ENCODE measurements around the gene ITK. TPM values are rescaled to one million over a fixed set of nuclear protein-coding genes. Genes with fewer than 3 reads are reported as not detected.

The ITK gene
- total and polyA plus RNA-seq, 5 donors: 0.34 to 1.6 (median 0.77) TPM

GRCh38 chr5:157214415-157214814 is 33.8 kb downstream of the ITK start:
- no peak overlapping the region for H3K27ac ChIP-seq (ENCODE audit: low read length)
- intact Hi-C loops (cut with DNase I): no loop called here

DNA sequence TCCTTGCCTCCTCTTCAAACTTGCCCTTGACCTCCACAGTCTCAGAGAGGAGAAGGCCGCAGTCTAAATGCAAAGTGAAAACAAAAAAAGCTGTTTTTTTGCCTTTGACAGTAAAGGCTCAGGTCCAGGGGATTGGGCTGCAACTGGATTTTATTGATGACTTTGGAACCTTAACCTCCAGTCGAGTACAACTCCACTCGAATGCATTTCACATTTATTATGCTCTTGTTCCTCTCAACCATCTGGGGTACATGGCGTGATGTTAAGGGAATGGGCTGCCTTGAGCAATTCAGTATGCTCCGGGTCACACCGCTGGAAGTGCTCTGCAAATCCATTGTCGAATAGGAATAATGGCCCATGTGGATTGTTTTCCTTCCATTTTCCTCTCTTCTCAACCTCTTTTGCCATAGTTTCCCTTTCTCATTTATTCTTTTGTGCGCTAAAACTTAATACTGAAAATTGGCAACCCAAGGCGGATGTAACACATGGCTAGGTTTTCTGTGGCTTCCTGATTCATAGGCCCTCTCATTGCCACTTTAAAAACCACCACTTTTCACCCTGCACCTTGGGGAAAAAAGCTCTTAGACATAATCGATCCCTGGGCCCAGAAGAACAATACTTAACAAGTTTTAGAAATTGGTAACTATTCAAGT is 34.3 kb downstream of the ITK start:
- Histone ChIP-seq H3K4me3 (ENCODE audit: low read length) (no peak overlapping the region), H3K4me1 (ENCODE audit: control insufficient read depth, insufficient read depth, low read length) (no peaks in the 10 kb centered on the region), H3K27ac (ENCODE audit: low read length) (no peak overlapping the region), H3K9me3 (ENCODE audit: control insufficient read depth, low read length) (no peaks in the 10 kb centered on the region), H3K27me3 (ENCODE audit: control insufficient read depth, insufficient read depth) (no peaks in the 10 kb centered on the region)
- WGBS: 90% methylated on average over 10 of the region's 10 CpGs
- DNase-seq (no peak), ATAC-seq (no peak)
- intact Hi-C loops (cut with DNase I): no loop called here

More at GRCh38 chr5:157214415-157214814, 33.8 kb downstream of the ITK start:
- H3K4me3 ChIP-seq (ENCODE audit: low read length): no peak overlapping the region
- no peaks in the 10 kb centered on the region for H3K4me1 ChIP-seq (ENCODE audit: control insufficient read depth, insufficient read depth, low read length)
- H3K27me3 ChIP-seq (ENCODE audit: control insufficient read depth, insufficient read depth): no peaks in the 10 kb centered on the region
- DNase-seq (no peak), ATAC-seq (no peak)
- H3K9me3 ChIP-seq (ENCODE audit: control insufficient read depth, low read length): no peaks in the 10 kb centered on the region

DNA sequence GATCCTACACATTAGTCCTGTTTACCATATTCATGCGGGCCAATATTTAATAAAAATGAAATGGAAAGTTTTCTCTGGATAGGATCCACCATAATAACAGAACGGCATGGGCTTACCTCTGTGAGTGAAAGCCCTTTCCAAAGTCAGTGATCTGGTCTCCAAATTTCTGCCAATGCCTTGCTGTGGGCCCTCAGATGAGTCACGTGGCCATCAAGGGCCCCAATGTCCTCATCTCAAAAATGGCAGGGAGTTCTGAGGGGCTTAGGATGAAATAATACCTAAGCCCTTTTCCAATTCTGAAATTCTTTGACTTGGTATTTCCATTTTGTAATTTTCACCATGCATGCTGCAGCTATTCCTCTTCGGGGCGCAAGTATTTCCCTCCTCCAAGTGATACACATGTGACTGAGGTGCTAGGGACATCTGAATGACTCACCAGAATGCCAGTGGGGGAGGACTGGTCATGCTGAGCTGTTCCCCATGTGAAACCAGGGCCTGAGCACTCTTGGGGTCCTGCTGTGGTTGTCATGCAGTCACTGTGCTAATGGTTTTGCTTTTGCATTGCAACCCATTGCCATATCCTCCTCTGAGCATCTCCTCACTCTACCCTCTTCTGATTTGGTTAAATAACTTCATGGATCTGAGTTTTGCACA is 35.0 kb downstream of the ITK start:
- DNase-seq (no peak), ATAC-seq (no peak)
- no peaks in the 10 kb centered on the region for H3K27me3 ChIP-seq (ENCODE audit: control insufficient read depth, insufficient read depth)
- WGBS: 78% methylated on average over 5 of the region's 5 CpGs
- H3K9me3 ChIP-seq (ENCODE audit: control insufficient read depth, low read length): no peaks in the 10 kb centered on the region
- H3K4me3 ChIP-seq (ENCODE audit: low read length): no peak overlapping the region
- H3K4me1 ChIP-seq (ENCODE audit: control insufficient read depth, insufficient read depth, low read length): peaks cover 4% of the 10 kb centered on the region
- intact Hi-C loops (cut with DNase I): no loop called here
- no peak overlapping the region for H3K27ac ChIP-seq (ENCODE audit: low read length)

DNA sequence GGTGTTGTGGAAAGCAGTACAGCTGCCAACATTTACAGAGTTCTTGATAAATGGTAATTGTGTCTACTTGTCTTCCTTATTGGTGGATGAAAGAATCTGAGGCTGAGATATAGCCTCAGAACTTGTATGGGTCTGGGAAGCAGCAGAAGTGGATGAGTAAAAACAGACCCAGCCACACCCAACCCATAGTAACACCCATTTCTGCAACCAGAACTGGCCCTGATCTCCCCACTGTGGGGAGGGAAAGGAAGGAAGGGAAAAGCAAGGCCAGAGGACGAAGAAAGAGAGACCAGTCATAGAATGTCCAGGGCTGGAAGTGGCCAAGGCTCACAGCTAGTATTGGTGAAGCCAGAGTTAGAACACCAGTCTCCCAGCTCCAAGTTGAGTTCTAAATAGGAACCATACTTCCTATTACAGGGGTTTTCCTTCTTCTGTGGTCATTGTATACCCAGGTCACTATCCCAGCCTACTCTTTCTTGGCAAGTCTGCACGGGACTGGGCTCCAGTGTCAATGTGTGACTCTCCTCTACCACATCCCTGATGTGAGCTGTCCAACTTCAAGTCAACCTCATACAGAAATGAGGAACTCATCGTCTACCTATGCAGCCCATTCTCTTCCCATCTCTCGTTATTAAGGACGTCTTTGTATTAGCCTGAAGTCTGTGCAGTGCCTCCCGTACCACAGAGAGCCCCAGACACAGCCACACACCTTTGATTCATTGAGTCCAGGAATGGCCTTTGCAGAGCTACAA is 35.9 kb downstream of the ITK start:
- DNase-seq: no peak
- no peak for ATAC-seq
- H3K4me3 ChIP-seq (ENCODE audit: low read length): no peak overlapping the region
- no peak overlapping the region for H3K27ac ChIP-seq (ENCODE audit: low read length)
- peaks cover 4% of the 10 kb centered on the region for H3K4me1 ChIP-seq (ENCODE audit: control insufficient read depth, insufficient read depth, low read length)
- no peaks in the 10 kb centered on the region for H3K27me3 ChIP-seq (ENCODE audit: control insufficient read depth, insufficient read depth)
- H3K9me3 ChIP-seq (ENCODE audit: control insufficient read depth, low read length): no peaks in the 10 kb centered on the region
- WGBS: 80% methylated on average over 6 of the region's 6 CpGs
- intact Hi-C loops (cut with DNase I): no loop called here

- H3K9me3 ChIP-seq (ENCODE audit: control insufficient read depth, low read length): no peaks in the 10 kb centered on the region
- H3K27me3 ChIP-seq (ENCODE audit: control insufficient read depth, insufficient read depth): no peaks in the 10 kb centered on the region
- DNase-seq (no peak), ATAC-seq (no peak)
- 58% methylated on average over 5 of the region's 5 CpGs for WGBS
- no peak overlapping the region for H3K27ac ChIP-seq (ENCODE audit: low read length)
- H3K4me1 ChIP-seq (ENCODE audit: control insufficient read depth, insufficient read depth, low read length): peaks cover 4% of the 10 kb centered on the region
- no peak overlapping the region for H3K4me3 ChIP-seq (ENCODE audit: low read length)
- intact Hi-C loops (cut with DNase I): no loop called here
Measured at GRCh38 chr5:157217289-157218024, 36.8 kb downstream of the ITK start.

GRCh38 chr5:157219491-157220271 is 39.0 kb downstream of the ITK start:
- ATAC-seq (peak; percentile 66 to 80), DNase-seq (no peak)
- intact Hi-C loops (cut with DNase I): no loop called here
- no peak overlapping the region for H3K4me3 ChIP-seq (ENCODE audit: low read length)
- WGBS: 47% methylated on average over 9 of the region's 9 CpGs
- H3K9me3 ChIP-seq (ENCODE audit: control insufficient read depth, low read length): no peaks in the 10 kb centered on the region
- H3K27ac ChIP-seq (ENCODE audit: low read length): peak overlapping the region; percentile 61
- no peaks in the 10 kb centered on the region for H3K27me3 ChIP-seq (ENCODE audit: control insufficient read depth, insufficient read depth)
- H3K4me1 ChIP-seq (ENCODE audit: control insufficient read depth, insufficient read depth, low read length): peaks cover 4% of the 10 kb centered on the region

- Histone ChIP-seq H3K9me3 (ENCODE audit: control insufficient read depth, low read length) (no peaks in the 10 kb centered on the region), H3K4me1 (ENCODE audit: control insufficient read depth, insufficient read depth, low read length) (peaks cover 4% of the 10 kb centered on the region), H3K4me3 (ENCODE audit: low read length) (no peak overlapping the region), H3K27me3 (ENCODE audit: control insufficient read depth, insufficient read depth) (no peaks in the 10 kb centered on the region), H3K27ac (ENCODE audit: low read length) (no peak overlapping the region)
- no peak for ATAC-seq
- 83% methylated on average over 5 of the region's 5 CpGs for WGBS
- DNase-seq: no peak
- intact Hi-C loops (cut with DNase I): no loop called here
Measured at GRCh38 chr5:157221959-157222358, 41.3 kb downstream of the ITK start.

GRCh38 chr5:157222506-157223230 is 42.0 kb downstream of the ITK start:
- ATAC-seq (no peak), DNase-seq (no peak)
- intact Hi-C loops (cut with DNase I): no loop called here
- WGBS: 85% methylated on average over 10 of the region's 10 CpGs
- Histone ChIP-seq H3K4me3 (ENCODE audit: low read length) (no peak overlapping the region), H3K27ac (ENCODE audit: low read length) (no peak overlapping the region), H3K4me1 (ENCODE audit: control insufficient read depth, insufficient read depth, low read length) (peaks cover 4% of the 10 kb centered on the region), H3K27me3 (ENCODE audit: control insufficient read depth, insufficient read depth) (no peaks in the 10 kb centered on the region), H3K9me3 (ENCODE audit: control insufficient read depth, low read length) (no peaks in the 10 kb centered on the region)

- Histone ChIP-seq H3K4me3 (ENCODE audit: low read length) (no peak overlapping the region), H3K4me1 (ENCODE audit: control insufficient read depth, insufficient read depth, low read length) (no peaks in the 10 kb centered on the region), H3K9me3 (ENCODE audit: control insufficient read depth, low read length) (no peaks in the 10 kb centered on the region), H3K27me3 (ENCODE audit: control insufficient read depth, insufficient read depth) (no peaks in the 10 kb centered on the region), H3K27ac (ENCODE audit: low read length) (no peak overlapping the region)
- intact Hi-C loops (cut with DNase I): no loop called here
- DNase-seq: no peak
- 66% methylated on average over 6 of the region's 6 CpGs for WGBS
- ATAC-seq: no peak
Measured at GRCh38 chr5:157225469-157226422, 45.1 kb downstream of the ITK start.

All from right cardiac atrium (tissue), 5 donors.